HAP-1 (cell line): ENCODE measurements around the gene RFK.

ENCODE experiments used
- DNase-seq, 2 experiments: peaks; one replicate each; pipeline ENCODE4 v3.0.0-alpha.2; 2016 to 2020; ENCODE audit warnings: low spot score in 2 of 2
- H3K27me3 ChIP-seq: fragments of 250-450 bp; sonication (Bioruptor Pico); 2 replicates; pipeline ENCODE4 v1.5.1; 2020; ENCODE audit warnings: low read depth, mild to moderate bottlenecking, moderate library complexity
- H3K36me3 ChIP-seq: fragments of 250-450 bp; sonication (Bioruptor Pico); replicated peaks from 2 replicates; pipeline ENCODE4 v1.5.1; 2020; ENCODE audit warnings: mild to moderate bottlenecking
- H3K4me1 ChIP-seq: fragments of 250-450 bp; sonication (Bioruptor Pico); 2 replicates; pipeline ENCODE4 v1.5.1; 2020; ENCODE audit warnings: mild to moderate bottlenecking
- H3K4me3 ChIP-seq: fragments of 250-450 bp; sonication (Bioruptor Pico); 2 replicates; pipeline ENCODE4 v1.5.1; 2020; ENCODE audit warnings: mild to moderate bottlenecking, moderate library complexity
- H3K9me3 ChIP-seq: fragments of 250-450 bp; sonication (Bioruptor Pico); 2 replicates; pipeline ENCODE4 v1.5.1; 2020; ENCODE audit warnings: mild to moderate bottlenecking, moderate library complexity
- in situ Hi-C: fragments of 300-500 bp; cut with MboI; formaldehyde crosslinking; loops from 3 replicates; pipeline ENCODE4 v1.14.3; 2020; ENCODE audit warnings: low sequenced_read_pairs, inconsistent platforms, mixed read lengths

RFK gene

GRCh38 chr9:76401176-76401575 lies 7.0 kb upstream of the RFK start:
- in situ Hi-C loops, result no loop called here
- H3K4me3 ChIP-seq, result no peak overlapping the region
- H3K9me3 ChIP-seq, result no peaks in the 10 kb centered on the region
- H3K36me3 ChIP-seq, result no peaks in the 10 kb centered on the region
- H3K4me1 ChIP-seq, result peaks cover 4% of the 10 kb centered on the region
- no peak for DNase-seq
- no peaks in the 10 kb centered on the region for H3K27me3 ChIP-seq

GRCh38 chr9:76400534-76401096 lies 6.4 kb upstream of the RFK start:
- H3K36me3 ChIP-seq, result no peaks in the 10 kb centered on the region
- H3K9me3 ChIP-seq, result no peaks in the 10 kb centered on the region
- H3K4me3 ChIP-seq, result no peak overlapping the region
- H3K4me1 ChIP-seq, result peaks cover 9% of the 10 kb centered on the region
- no peaks in the 10 kb centered on the region for H3K27me3 ChIP-seq
- in situ Hi-C loops, result no loop called here
- no peak for DNase-seq

GRCh38 chr9:76399856-76400255 lies 5.6 kb upstream of the RFK start:
- H3K9me3 ChIP-seq, result no peaks in the 10 kb centered on the region
- in situ Hi-C loops, result no loop called here
- DNase-seq, result no peak
- peaks cover 16% of the 10 kb centered on the region for H3K4me1 ChIP-seq
- H3K4me3 ChIP-seq, result no peak overlapping the region
- no peaks in the 10 kb centered on the region for H3K36me3 ChIP-seq
- no peaks in the 10 kb centered on the region for H3K27me3 ChIP-seq

- Histone ChIP-seq H3K4me3 (no peak overlapping the region), H3K27me3 (no peaks in the 10 kb centered on the region), H3K4me1 (peaks cover 18% of the 10 kb centered on the region), H3K9me3 (no peaks in the 10 kb centered on the region), H3K36me3 (peaks cover 8% of the 10 kb centered on the region)
- no peak for DNase-seq
- in situ Hi-C loops, result no loop called here
Observed at GRCh38 chr9:76396597-76396996, 2.4 kb upstream of the RFK start.

- no peak overlapping the region for H3K4me3 ChIP-seq
- peaks cover 8% of the 10 kb centered on the region for H3K36me3 ChIP-seq
- H3K4me1 ChIP-seq, result peaks cover 20% of the 10 kb centered on the region
- no peaks in the 10 kb centered on the region for H3K9me3 ChIP-seq
- DNase-seq, result peak; percentile 34 to 66
- H3K27me3 ChIP-seq, result no peaks in the 10 kb centered on the region
- in situ Hi-C loops, result no loop called here
Observed at GRCh38 chr9:76396144-76396543, 1.9 kb upstream of the RFK start.

GRCh38 chr9:76395381-76395780 lies 1.2 kb upstream of the RFK start:
- Histone ChIP-seq H3K27me3 (no peaks in the 10 kb centered on the region), H3K4me1 (peaks cover 25% of the 10 kb centered on the region), H3K9me3 (no peaks in the 10 kb centered on the region), H3K36me3 (peaks cover 12% of the 10 kb centered on the region), H3K4me3 (peak overlapping the region; percentile 75)
- DNase-seq, result peak in 1 of 2 experiments; percentile 12
- in situ Hi-C loops, result no loop called here

- Histone ChIP-seq H3K4me3 (peak overlapping the region; percentile 75), H3K4me1 (peaks cover 25% of the 10 kb centered on the region), H3K9me3 (no peaks in the 10 kb centered on the region), H3K27me3 (no peaks in the 10 kb centered on the region), H3K36me3 (peaks cover 12% of the 10 kb centered on the region)
- in situ Hi-C loops, result no loop called here
- DNase-seq, result peak; percentile 62 to 70
Observed at GRCh38 chr9:76394960-76395252, 680 bp upstream of the RFK start.

- Histone ChIP-seq H3K27me3 (no peaks in the 10 kb centered on the region), H3K36me3 (peaks cover 23% of the 10 kb centered on the region), H3K9me3 (no peaks in the 10 kb centered on the region), H3K4me3 (no peak overlapping the region), H3K4me1 (peaks cover 16% of the 10 kb centered on the region)
- in situ Hi-C loops, result no loop called here
- DNase-seq, result no peak
Observed at GRCh38 chr9:76390656-76391055, 3.6 kb downstream of the RFK start.

- no peak for DNase-seq
- Histone ChIP-seq H3K36me3 (no peaks in the 10 kb centered on the region), H3K9me3 (no peaks in the 10 kb centered on the region)
Observed at GRCh38 chr9:76379494-76379893, 14.7 kb downstream of the RFK start.

GRCh38 chr9:76378367-76379073 lies 15.7 kb downstream of the RFK start:
- no peak overlapping the region for H3K4me3 ChIP-seq
- no peaks in the 10 kb centered on the region for H3K27me3 ChIP-seq
- no peaks in the 10 kb centered on the region; the same call in 1 of the 2 replicates for H3K4me1 ChIP-seq
- no peaks in the 10 kb centered on the region for H3K36me3 ChIP-seq
- no peaks in the 10 kb centered on the region for H3K9me3 ChIP-seq
- DNase-seq, result no peak
- in situ Hi-C loops, result no loop called here

More at GRCh38 chr9:76379494-76379893, 14.7 kb downstream of the RFK start:
- in situ Hi-C loops, result no loop called here
- H3K27me3 ChIP-seq, result no peaks in the 10 kb centered on the region
- H3K4me3 ChIP-seq, result no peak overlapping the region
- no peaks in the 10 kb centered on the region; the same call in 1 of the 2 replicates for H3K4me1 ChIP-seq

GRCh38 chr9:76377791-76378190 lies 16.4 kb downstream of the RFK start:
- no peak for DNase-seq
- in situ Hi-C loops, result no loop called here
- Histone ChIP-seq H3K4me1 (no peaks in the 10 kb centered on the region; the same call in 1 of the 2 replicates), H3K4me3 (no peak overlapping the region), H3K27me3 (no peaks in the 10 kb centered on the region), H3K36me3 (no peaks in the 10 kb centered on the region), H3K9me3 (no peaks in the 10 kb centered on the region)

- no peaks in the 10 kb centered on the region for H3K27me3 ChIP-seq
- no peaks in the 10 kb centered on the region for H3K36me3 ChIP-seq
- in situ Hi-C loops, result no loop called here
- H3K4me3 ChIP-seq, result no peak overlapping the region
- H3K4me1 ChIP-seq, result peaks cover 13% of the 10 kb centered on the region
- DNase-seq, result peak in 1 of 2 experiments; percentile 31
- no peaks in the 10 kb centered on the region for H3K9me3 ChIP-seq
Observed at GRCh38 chr9:76374783-76375559, 19.3 kb downstream of the RFK start.

GRCh38 chr9:76373784-76374474 lies 20.3 kb downstream of the RFK start:
- Histone ChIP-seq H3K27me3 (no peaks in the 10 kb centered on the region), H3K4me3 (no peak overlapping the region), H3K9me3 (no peaks in the 10 kb centered on the region), H3K36me3 (no peaks in the 10 kb centered on the region), H3K4me1 (peaks cover 13% of the 10 kb centered on the region)
- in situ Hi-C loops, result no loop called here
- DNase-seq, result no peak
